ENCODE results near the gene IVD. TPM values are rescaled to one million over a fixed set of nuclear protein-coding genes. Genes with fewer than 3 reads are reported as not detected.

IVD gene
- polyA plus RNA-seq, 1 donor (not counting 4 experiments of a cell fraction or from before 2014, with no cell fraction given) = 13.0 TPM

- H3K79me2 ChIP-seq (ENCODE audit: control insufficient read depth, insufficient read depth, low read length) = peaks cover 2% of the 10 kb centered on the region
- TF ChIP-seq CTCF (optimal IDR thresholded peaks at IDR 0.05 in 1 of 3, IDR thresholded peaks at IDR 0.05 in 1 of 3, conservative IDR thresholded peaks at IDR 0.05 in 1 of 3; ENCODE audit: extremely low read depth in 1 of 3, insufficient read depth in 2 of 3, low read length in 3 of 3) (no peak), EZH2 (IDR thresholded peaks at IDR 0.05; ENCODE audit: low read length) (peak; percentile 60)
- DNase-seq (ENCODE audit: low read depth, low spot score) = no peak
- dilution Hi-C loops (cut with MboI; ENCODE audit: extremely low pct_ligation_motif_present, low sequenced_read_pairs) = no loop called here
- no peak overlapping the region for H3K27ac ChIP-seq (ENCODE audit: control insufficient read depth, insufficient read depth, low read length)
- H3K4me2 ChIP-seq (ENCODE audit: control insufficient read depth, extremely low read depth, insufficient read depth, low read depth, low read length) = peak overlapping the region; percentile 63
- no peak overlapping the region for H2AFZ ChIP-seq (ENCODE audit: control insufficient read depth, low read length)
- H3K9ac ChIP-seq (ENCODE audit: control insufficient read depth, extremely low read depth, insufficient read depth, low read length) = no peak overlapping the region
- no peak for FAIRE-seq
- no peaks in the 10 kb centered on the region for H3K9me3 ChIP-seq (ENCODE audit: control insufficient read depth, low read depth, low read length)
- H3K4me3 ChIP-seq (ENCODE audit: control insufficient read depth in 2 of 3, extremely low read depth in 1 of 3, insufficient read depth in 2 of 3, low read depth in 1 of 3, low read length in 3 of 3) = peak overlapping the region in 1 of 3 experiments; percentile 31
- H3K4me1 ChIP-seq (ENCODE audit: control insufficient read depth, extremely low read depth, insufficient read depth, low read length) = peaks cover 26% of the 10 kb centered on the region
- no peaks in the 10 kb centered on the region for H3K9me1 ChIP-seq (ENCODE audit: control insufficient read depth, extremely low read depth, insufficient read depth, low read length)
- H4K20me1 ChIP-seq (ENCODE audit: control insufficient read depth, extremely low read depth, insufficient read depth, low read length) = no peaks in the 10 kb centered on the region
- H3K36me3 ChIP-seq (ENCODE audit: control insufficient read depth in 2 of 2, extremely low read depth in 1 of 2, insufficient read depth in 2 of 2, low read length in 2 of 2) = no peaks in the 10 kb centered on the region
- peaks cover 50% of the 10 kb centered on the region for H3K27me3 ChIP-seq (ENCODE audit: control insufficient read depth, extremely low read depth, insufficient read depth, low read length)
These were observed 31.5 kb downstream of the IVD start for GRCh38 chr15:40436892-40437751.

GRCh38 chr15:40437752-40438687 lies 32.4 kb downstream of the IVD start:
- H3K4me2 ChIP-seq (ENCODE audit: control insufficient read depth, extremely low read depth, insufficient read depth, low read depth, low read length) = no peak overlapping the region

More at GRCh38 chr15:40437752-40438687, 32.4 kb downstream of the IVD start:
- Histone ChIP-seq H3K9ac (ENCODE audit: control insufficient read depth, extremely low read depth, insufficient read depth, low read length) (no peak overlapping the region), H3K27ac (ENCODE audit: control insufficient read depth, insufficient read depth, low read length) (no peak overlapping the region), H3K4me3 (ENCODE audit: control insufficient read depth in 2 of 3, extremely low read depth in 1 of 3, insufficient read depth in 2 of 3, low read depth in 1 of 3, low read length in 3 of 3) (no peak overlapping the region), H3K36me3 (ENCODE audit: control insufficient read depth in 2 of 2, extremely low read depth in 1 of 2, insufficient read depth in 2 of 2, low read length in 2 of 2) (no peaks in the 10 kb centered on the region), H3K9me3 (ENCODE audit: control insufficient read depth, low read depth, low read length) (no peaks in the 10 kb centered on the region), H3K4me1 (ENCODE audit: control insufficient read depth, extremely low read depth, insufficient read depth, low read length) (peaks cover 26% of the 10 kb centered on the region), H3K27me3 (ENCODE audit: control insufficient read depth, extremely low read depth, insufficient read depth, low read length) (peaks cover 50% of the 10 kb centered on the region), H3K9me1 (ENCODE audit: control insufficient read depth, extremely low read depth, insufficient read depth, low read length) (no peaks in the 10 kb centered on the region), H2AFZ (ENCODE audit: control insufficient read depth, low read length) (no peak overlapping the region), H4K20me1 (ENCODE audit: control insufficient read depth, extremely low read depth, insufficient read depth, low read length) (peaks cover 2% of the 10 kb centered on the region), H3K79me2 (ENCODE audit: control insufficient read depth, insufficient read depth, low read length) (peaks cover 8% of the 10 kb centered on the region)
- TF ChIP-seq EZH2 (IDR thresholded peaks at IDR 0.05; ENCODE audit: low read length) = no peak
- no peak for TF ChIP-seq CTCF (optimal IDR thresholded peaks at IDR 0.05 in 1 of 3, IDR thresholded peaks at IDR 0.05 in 1 of 3, conservative IDR thresholded peaks at IDR 0.05 in 1 of 3; ENCODE audit: extremely low read depth in 1 of 3, insufficient read depth in 2 of 3, low read length in 3 of 3)
- no peak for DNase-seq (ENCODE audit: low read depth, low spot score)
- no peak for FAIRE-seq
- dilution Hi-C loops (cut with MboI; ENCODE audit: extremely low pct_ligation_motif_present, low sequenced_read_pairs) = no loop called here

Measured in keratinocyte (primary cell).